GM21515 (cell line): Measurements from ENCODE around the gene DIO3.

Source experiments
- ATAC-seq: cut with Tn5 transposase; IDR thresholded peaks from one replicate; pipeline ENCODE4 v1.9.1; 2021; ENCODE audit not compliant: unreplicated experiment

The DIO3 gene

GRCh38 chr14:101561145-101561896, at the start of gene DIO3:
Gene DIO3, plus strand, starts transcription at chr14:101561495.
- ATAC-seq: no peak

- no peak for ATAC-seq
These were observed 49.5 kb upstream of the DIO3 start for GRCh38 chr14:101511620-101512375.

DNA sequence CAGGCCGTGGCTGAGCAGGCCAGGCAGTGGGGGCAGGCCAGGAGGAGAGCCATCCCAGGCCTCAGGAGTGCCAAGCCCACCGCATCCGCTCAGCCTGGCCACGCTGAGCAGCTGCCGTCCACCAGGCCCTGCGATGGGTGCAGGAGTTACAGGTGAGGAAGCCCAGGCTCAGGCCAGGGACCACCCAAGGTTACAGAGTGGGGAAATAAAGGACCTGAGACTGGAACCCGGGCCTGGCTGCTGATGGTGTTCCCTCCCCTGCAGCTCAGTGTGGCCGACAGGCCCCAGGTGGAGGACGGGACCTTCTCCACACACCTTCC, 49.0 kb upstream of the DIO3 start:
- no peak for ATAC-seq

- ATAC-seq: no peak
These were observed 47.2 kb upstream of the DIO3 start for GRCh38 chr14:101514136-101514535.

DNA sequence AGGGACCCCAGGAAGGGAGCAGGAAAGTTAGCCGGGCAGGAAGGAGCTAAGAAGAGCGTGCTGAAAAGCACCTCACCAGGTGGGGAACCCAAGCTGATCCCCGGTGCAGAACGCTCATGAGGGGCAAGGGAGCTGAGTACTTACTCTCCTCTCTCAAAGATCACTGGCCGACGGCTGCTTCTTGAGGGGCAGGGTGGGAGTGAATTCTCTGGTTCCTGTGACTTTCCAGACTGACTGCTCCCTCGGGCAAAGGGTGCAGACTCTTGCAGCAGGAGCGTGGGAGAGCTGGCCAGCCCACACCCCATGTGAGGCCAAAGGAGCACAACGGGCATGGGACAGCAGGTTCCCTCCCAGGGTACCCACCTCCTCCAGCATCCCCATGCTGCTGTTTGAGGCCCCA, 44.9 kb upstream of the DIO3 start:
- no peak for ATAC-seq

DNA sequence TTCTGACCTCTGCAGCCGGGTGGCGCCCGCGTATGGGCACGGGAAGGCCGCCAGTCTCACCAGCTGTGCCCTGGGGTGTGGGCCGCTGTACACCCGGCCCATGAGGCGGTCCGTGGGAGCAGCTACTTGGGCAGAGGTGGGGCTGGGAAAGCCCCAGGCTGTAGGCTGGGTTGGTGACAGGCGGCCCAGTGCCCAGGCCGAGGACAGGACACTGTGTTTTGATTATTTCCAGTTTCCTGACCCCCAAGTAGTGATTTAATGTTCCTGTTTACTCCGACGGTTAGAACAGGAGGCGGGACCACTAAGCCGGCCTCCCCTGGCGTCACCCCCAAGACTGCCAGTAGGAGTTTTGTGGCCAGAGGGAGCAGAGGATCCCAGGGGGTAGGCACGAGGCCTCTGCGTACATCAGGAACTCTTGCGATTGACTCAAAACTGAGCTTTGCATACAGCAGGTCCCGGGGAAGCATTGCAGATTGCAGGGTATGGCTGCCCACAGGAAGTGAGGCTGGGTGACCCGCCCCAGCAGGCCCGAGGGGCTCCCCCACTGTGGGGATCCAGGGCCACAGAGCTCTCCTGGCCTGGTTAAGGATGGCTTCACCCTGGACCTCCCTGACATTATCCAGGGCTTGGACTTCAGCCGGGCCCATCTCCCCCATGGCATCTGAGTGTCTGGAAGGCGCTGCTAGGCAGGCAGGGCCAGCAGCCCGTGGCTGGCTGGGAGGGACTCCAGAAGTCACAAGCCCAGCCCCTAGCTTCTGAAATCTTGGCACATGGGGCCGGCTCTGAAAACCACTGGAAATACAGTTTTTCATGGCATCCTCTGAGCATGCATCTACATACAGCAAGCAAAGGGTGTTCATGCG, 42.5 kb upstream of the DIO3 start:
- no peak for ATAC-seq

DNA sequence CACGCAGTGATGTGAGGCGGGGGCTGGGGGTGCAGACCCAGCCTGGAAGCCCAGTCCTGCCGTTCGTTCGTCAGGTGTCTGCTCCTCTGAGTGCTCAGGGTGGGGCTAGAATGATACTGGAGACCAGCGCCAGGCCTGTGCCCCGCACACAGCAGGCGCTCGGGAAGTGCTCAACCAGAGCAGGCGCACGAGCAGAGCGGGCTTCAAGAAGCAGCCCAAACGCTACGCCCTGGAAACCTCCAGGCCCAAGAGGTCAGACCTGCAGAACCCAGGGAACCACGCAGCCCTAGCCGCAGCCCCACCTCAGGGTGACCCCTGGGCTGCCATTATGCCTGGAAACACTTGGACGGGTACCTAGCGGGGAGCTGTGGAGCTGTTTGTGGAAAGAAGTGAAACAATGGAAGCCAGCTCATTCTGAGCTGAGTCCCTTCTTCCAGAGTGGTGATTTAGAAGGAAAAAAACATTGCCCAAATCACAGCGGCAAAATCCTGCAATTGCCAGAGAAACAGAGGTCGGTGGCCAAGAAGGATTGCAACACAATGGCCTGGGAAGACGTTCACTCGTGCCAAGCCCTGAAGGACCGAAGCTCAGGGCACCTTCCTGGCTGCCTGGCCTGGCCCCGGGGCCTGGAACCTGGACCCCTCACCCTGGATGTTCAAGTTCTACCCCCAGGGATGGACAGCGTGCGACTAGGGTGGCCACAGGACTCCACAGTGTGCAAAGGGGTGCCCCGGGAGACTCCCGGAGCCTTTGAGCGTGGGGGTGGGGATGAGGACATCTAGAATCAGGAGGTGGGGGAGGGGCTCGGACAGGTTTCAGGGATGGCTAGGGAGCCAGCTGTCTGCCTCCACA, 40.4 kb upstream of the DIO3 start:
- ATAC-seq: no peak

DNA sequence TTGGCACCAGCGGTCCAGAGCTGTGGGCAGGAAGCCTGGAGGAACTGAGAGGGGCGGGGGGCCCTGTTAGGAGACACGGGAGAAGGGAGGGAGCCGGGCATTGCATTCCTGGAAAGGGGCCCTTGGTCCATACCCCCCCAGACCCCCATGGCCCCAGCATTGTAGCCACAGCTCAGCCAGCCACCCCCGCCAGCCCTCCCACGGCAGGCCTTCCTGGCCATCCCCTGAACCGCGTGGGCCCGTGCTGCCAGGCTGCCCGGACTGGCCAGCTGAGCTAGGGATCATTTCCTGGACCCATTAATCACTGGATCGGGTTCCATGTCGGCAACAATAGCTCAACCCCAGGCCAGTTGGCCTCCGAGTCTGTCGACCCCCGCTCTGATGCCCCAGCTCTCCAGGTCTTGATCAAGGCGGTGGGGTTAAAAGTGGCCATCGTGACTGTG, 39.8 kb upstream of the DIO3 start:
- no peak for ATAC-seq

DNA sequence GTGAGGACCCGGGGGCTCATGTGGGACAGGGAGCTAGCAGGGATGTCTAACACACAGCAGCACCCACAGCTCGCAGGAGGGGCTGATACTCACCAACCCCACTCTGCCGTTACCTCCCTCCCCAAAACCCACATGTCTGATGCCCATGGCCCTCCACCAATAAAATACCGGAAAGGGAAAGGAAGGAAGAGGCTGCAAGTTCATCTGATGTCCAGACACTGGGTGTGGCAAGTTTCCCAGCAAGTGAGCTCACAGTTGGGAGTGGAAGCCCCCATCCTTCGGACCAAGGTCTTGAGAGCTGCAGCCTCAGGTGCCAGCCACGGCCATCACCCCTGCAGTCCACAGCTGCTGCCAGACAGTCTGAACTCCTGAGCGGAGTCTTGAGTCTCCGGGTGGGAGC, 39.3 kb upstream of the DIO3 start:
- no peak for ATAC-seq

DNA sequence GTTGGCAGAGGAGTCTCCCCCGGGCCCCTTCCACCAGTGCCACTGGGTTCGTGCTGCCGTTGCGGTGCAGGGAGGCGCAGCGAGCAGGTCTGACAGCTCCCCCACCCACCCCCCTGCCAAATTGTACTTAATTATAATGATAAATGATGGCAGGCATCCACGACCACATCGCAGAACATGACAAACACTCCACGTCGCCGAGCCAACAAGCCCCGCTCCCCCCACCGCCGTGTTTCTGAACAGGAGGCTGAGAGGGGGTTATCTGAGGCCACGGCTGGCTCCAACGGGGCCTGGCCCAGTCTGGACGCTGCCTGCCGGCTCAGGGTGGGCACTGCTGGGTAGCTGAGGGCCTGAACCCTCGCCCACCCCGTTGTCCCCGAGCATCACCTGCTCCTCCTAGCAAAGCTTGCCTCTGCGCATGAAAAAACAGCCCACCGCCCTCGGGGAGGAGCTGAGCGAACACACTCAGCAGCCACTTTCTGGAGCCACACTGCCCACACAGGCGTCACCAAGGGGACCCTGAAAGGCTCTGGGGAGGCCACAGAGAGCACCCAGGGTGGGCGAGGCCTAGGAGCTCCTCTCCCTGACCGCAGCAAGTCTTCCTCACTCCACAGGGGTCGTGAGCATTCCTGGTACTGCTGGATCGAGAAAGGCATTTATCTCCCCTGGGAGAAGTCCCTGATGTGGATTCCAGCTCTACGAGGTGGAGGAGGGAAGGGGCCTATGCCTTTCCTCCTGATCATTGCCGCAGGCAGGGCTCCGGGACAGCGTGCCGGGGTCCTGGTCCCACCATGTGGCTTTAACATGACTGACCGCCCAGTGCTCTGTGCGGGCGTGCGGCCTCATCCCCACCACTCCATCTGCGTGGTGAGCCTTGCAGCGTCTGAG, 35.4 kb upstream of the DIO3 start:
- no peak for ATAC-seq

DNA sequence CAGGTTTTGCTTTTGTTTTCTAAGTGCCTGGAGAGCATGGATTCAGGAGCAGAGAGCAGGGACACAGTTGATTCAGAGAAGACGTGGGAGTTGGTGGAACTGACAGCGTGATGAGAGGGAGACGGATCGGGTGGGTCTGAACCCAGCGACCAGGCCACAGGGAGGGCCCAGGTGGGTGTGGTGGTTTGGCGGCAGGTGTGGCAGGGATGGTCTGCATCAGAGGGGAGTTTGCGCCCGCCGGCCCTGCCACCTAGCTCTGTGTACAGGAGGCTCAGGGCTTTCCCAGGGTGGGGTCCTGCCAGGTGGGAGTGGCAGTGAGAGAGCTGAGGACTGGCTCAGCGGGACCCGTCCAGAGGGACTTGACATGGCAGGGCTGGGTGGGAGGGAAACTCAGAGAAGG, 33.3 kb upstream of the DIO3 start:
- no peak for ATAC-seq

GRCh38 chr14:101529079-101529478, 32.2 kb upstream of the DIO3 start:
- no peak for ATAC-seq

DNA sequence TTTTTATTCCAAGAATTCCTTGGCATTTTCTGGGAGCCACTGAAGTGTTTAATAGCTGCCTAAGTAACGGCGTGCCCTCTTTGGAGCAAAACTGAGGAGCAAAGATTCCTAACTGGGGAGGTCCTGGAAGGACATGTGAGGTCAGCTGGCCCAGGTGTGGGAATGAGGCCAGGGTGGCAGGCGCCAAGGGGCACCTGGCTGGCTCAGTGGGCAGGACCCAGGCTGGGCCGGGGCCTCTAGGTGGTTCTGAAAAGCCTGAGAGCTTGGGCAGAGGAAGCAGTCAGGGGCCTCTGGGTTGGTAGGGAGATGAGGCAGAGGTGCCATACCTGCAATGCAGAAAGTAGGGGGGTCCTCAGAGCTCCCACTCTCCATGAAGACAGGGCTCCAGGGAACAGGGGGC, 27.1 kb upstream of the DIO3 start:
- no peak for ATAC-seq

DNA sequence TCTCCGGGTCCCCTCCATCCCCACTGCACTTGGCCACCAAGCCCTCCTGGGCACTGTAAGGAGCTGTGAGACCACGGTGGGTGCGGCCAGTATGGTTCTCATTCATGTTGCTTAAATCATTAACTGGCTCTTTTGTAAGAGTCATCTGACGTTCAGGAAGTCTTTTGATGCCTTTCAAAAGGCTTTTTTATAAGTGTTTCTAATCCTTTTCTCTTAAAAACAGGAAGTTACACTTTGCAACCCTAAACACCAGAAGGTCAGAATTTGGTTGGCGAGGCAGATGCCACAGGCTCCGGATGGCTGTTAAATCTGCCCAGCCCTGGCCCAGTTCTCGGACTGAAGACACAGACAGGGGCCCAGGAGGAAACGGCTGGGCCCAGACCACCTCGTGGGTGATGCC, 26.1 kb upstream of the DIO3 start:
- no peak for ATAC-seq

DNA sequence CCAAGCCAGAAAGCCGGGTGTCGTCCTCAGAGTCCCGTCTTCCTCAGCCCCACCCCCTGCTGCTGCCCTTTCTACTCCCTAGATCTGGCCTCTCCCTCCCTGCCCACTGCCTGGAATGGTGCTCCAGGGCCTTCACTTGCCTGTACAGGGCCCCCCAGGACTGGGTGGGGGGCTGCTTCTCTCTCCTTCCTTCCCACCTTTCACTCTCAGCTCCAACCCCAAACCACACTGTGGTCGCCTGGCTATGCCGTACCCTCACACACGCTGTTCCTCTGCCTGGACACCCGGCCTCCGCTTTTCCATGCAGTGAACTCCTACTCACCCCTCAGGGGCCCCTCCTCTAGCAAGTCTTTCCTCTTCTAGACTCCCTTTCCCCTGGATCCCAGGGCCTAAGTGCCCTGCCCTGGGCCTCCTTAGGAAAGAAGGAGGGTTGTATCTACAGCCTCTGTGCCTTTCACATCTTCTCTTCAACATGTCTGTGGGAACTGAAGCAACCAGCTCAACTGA, 25.5 kb upstream of the DIO3 start:
- ATAC-seq: no peak

- ATAC-seq: no peak
These were observed 24.0 kb upstream of the DIO3 start for GRCh38 chr14:101537286-101537685.

- ATAC-seq: no peak
These were observed 22.4 kb upstream of the DIO3 start for GRCh38 chr14:101538878-101539277.

DNA sequence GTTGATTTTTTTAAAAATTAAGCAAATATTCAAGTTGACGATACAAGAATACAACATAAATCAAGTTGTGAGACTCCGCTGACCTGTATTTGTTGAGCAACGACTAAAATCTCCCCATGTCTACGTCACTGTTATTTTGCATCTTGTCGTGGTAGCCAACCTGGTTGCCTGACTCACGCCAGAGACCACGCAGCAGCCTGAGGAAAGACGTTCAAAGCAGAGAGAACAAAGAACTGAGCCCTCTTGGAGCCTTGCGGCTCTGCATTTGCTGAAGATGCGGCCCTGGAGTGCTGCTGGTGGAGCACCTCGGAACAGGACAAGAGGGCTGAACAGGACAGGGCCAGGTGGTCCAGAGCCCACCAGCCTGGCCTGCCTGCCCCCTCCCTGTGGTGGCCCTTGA, 21.4 kb upstream of the DIO3 start:
- no peak for ATAC-seq
